HG03575 (cell line): Measurements from ENCODE around the gene SLC36A3.
"Not testable (repeated sequence)": the region's sequence is repeated elsewhere in the genome, so short reads cannot be mapped to it uniquely, and the experiment has no call there.

Experiments
- ATAC-seq: cut with Tn5 transposase; IDR thresholded peaks from one replicate; pipeline ENCODE4 v1.9.1; 2021; ENCODE audit not compliant: unreplicated experiment, insufficient number of reproducible peaks, low FRiP score; ENCODE audit errors: extremely low read depth

The SLC36A3 gene

DNA sequence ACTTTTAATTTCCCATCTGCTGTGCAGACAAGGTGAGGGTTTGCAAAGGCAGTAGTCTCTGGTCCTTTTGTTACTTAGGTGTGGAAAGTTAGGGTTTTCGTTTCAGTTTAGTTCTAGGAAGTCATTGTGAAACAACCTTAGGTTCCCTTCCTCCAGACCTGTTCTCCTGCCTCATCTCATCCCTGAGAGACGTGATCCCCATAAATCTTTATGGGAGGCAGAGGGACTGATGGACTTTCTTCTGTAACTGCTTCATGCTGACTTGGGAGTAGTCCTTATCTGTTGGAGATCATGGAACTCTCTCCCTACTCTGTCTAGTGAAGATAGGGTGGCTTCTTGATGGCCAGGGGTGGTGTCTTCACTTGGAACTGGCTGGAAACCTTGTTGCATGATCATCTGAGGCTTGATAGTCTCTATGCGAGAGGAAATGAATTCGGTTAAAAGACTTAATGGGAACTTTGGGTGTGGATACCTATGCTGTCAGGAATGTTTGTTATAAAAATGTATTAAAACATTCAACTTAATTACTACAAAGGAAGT lies 57.8 kb downstream of the SLC36A3 start:
- ATAC-seq = no peak

DNA sequence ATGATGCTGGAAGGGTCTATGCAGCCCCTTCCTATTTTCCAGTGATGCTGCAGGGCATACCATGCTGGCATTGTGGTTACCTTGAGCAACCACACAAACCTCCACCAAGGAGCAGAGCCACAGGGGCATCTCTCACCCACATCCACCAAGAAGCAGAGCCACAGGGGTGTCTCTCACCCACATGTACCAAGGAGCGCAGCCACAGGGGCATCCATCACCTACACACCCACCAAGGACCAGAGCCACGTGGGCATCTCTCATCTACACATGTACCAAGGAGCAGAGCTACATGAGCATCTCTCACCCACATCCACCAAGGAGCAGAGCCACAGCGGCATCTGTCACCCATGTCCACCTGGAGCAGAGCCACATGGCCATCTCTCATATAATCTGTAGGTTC lies 59.4 kb downstream of the SLC36A3 start:
- ATAC-seq = no peak

DNA sequence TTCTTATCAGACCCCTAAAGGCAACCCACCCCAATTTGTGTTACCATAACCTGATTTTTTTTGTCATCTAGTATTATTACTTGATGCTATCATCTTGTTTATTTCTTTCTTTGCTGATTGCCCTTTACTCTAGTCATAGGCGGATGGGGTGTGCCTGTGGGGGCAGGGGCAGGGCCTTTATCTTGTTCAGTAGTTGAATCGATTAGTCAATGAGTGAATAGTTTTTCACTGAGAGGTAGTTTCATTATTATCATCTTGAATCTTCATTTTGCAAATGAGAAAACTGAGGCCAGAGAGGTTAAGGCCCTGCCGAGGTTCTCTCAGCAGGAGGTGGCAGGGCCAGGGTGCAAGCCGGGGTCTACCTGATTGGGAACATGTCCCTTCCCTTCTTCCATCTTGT lies 60.0 kb downstream of the SLC36A3 start:
- ATAC-seq = no peak

DNA sequence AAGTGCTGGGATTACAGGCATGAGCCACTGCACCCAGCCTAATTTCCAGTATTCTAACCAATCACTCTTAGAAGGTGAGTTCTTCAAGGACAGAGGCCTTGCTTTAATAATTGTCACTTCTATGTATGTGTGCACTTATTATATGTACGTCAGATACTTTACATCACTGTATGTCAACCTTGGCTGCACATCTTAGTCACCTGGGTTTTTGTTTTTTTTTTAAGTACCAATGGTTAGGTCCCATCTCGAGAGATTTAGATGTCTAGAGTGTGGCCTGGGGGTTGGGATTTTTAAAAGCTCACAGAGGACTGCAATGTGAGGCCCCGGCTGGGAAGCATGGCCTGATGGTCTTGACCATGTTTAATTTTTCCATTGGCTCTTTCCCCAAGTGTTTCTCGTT lies 60.4 kb downstream of the SLC36A3 start:
- ATAC-seq = no peak

DNA sequence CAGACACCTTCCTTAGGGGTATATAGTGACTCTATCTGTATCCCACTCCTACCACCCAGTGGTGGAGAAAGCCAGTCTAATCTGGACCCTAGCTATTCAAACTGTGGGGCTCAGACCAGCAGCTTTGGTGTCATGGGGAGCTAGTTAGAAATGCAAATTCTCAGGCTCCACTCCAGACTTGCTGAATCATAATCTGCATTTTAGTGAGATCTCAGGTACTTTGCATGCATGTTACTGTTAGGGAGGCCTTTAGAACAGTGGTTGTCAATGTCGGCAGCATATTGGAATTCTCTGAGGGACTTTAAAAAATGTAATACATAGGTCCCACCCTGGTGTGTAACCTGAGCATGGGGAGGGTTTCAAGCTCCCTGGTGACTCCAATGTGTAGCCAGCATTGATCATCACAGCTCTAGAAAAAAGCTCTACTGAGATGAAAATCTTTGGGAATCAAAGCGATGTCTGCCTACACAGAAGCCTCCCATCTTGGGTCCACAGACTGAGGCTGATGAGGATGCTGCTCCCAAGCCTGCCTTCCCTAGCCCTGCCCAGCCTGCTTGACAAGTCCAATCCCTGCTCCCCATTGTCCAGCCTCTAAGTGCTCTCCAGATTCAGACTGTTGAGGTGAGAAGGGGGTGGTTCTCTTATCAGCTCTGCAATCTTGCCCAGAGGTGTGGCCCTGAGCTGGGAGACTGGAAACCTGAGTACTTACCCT lies 62.5 kb downstream of the SLC36A3 start:
- ATAC-seq = no peak

DNA sequence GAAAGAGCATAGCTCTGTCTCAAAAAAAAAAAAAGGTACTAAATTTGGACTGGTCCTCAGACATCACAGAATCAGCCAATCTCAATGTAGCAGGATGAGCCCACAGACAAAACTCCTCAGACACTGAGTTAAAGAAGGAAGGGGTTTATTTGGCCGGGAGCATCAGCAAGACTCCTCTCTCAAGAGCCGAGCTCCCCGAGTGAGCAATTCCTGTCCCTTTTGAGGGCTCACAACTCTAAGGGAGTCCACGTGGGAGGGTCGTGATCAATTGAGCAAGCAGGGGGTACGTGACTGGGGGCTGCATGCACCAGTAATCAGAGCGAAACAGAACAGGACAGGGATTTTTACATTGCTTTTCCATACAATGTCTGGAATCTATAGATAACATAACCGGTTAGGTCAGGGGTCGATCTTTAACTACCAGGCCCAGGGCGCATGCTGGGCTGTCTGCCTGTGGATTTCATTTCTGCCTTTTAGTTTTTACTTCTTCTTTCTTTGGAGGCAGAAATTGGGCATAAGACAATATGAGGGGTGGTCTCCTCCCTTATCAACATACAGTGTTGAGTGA lies 63.2 kb downstream of the SLC36A3 start:
- not testable (repeated sequence) for ATAC-seq

DNA sequence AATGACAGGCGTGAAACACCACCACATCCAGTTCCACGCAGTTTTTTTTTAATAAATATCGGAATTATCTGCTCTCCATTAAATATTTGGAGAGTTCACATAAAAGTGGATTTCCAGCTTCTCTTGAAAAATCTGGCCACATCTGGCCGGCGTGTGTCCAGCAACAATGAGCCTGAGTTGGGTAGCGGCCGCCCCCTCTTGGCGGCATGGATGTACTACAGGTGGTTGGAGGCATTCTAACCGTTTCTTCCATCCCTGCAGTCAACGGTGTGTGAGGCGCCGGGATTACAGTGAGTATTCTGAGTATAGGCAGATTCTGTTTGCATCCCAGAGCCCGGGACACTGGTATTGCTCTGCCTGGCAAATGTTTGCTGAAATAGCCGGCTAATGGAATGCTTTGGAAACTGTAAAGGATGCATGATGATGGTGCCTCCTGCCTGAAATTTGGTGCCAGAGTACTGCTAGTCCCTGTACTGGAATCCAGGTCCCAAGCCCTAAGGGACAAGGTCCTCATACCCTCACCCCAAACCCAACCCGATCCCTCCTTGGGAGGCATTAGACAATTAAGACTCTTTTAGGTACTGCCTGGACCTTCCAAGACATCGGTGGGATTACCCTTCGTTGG lies 64.2 kb downstream of the SLC36A3 start:
- ATAC-seq = no peak

DNA sequence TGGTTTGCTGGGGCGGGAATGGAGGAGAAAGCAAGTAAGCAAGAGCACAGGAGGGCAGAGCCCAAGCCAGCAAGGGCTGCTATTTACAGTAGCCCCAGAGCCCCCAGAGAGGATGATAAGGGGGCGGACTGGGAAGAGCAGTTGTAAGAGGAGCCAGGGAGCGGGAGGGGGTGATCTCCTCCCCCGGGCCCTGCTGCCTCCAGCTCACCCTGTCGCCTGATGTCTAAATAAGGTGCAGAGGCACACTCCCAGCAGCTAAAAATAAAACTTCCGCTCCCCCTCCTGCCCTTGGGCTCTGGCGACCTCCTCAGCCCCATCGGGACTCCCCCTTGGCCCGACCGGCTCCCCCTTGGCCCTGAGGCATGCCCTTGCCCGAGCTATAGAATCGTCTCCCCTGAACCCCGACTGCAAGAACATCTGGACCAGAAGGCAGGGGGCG lies 65.2 kb downstream of the SLC36A3 start:
- ATAC-seq = no peak

DNA sequence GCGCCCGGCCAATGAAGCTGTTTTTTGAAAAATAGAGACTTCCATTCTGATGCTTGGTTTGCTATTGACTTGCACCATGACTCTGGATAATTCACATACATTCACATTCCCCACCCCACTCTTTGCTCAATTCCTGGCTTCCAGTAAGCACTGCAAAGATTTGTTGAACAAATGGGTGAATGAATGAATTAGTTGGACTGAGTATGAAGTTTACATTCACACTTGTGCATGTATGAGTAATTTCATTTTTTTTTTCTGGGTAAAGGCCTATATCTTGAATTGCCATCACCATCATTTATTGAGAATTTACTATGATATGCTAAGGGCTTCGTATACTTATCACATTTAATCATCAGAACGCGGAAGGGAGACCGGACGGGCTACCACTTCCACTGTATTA lies 65.9 kb downstream of the SLC36A3 start:
- no peak for ATAC-seq

DNA sequence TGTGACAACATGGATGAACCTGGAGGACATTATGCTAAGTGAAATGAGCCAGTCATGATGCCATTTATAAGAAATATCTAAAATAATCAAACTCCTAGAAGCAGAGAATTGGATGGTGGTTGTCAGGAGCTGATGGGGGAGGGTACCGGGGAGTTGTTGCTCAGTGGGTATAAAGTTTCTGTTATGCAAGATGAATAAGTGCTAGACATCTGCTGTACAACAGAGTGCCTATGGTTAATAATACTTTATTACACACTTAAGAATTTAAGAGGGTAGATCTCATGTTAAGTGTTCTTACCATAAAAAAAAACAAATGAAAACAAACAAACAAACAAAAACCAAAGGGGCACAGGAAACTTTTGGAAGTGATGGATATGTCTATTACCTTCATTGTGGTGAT lies 66.7 kb downstream of the SLC36A3 start:
- no peak for ATAC-seq

DNA sequence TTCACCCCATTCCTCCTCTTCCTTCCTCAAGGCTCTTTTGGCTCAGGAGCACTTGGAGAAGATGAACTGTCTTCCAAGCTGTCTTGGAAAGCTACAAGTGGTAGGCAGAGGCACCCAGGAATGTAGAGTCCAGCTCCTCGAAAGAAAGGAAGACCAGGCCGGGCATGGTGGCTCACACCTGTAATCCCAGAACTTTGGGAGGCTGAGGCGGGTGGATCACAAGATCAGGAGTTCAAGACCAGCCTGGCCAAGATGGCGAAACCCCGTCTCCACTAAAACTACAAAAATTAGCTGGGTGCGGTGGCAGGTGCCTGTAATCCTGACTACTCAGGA lies 68.4 kb downstream of the SLC36A3 start:
- ATAC-seq = not testable (repeated sequence)

DNA sequence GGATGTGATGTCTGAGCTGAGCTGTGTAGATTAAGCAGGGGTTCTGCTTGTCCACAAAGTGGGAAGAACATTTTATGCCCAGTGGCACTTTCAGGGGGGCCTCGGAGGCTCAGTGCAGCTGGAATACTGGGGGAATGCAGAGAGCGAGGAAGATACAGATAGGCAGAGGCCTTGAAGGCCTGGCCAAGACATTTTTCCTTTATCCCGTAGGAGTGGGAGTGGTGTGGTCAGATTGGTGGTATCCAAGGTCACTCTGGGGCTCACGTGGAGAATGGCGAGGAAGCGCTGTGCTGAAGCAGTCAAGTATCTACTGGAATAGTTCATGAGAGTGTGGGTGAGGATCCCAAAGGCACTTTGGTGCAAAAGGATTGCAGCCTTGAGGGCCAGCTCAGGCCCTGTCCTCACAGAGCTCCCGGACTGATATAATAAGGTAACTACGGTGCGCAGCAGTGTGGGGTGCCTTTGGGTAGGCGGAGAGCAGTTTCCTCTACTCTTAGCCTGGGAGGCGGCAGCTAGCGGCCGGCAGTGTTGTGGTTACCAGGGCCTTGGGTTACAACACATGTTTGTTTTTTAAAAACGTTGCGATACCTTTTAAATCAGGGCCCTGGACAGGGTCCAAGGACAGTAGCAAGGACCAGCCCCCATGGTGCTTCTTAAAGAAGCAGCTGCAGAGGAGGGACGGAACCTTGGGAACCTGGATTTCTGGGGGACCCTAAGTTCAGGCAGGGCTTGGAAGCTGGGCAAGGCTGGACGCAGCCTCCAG lies 68.9 kb downstream of the SLC36A3 start:
- peak; percentile 52 for ATAC-seq

DNA sequence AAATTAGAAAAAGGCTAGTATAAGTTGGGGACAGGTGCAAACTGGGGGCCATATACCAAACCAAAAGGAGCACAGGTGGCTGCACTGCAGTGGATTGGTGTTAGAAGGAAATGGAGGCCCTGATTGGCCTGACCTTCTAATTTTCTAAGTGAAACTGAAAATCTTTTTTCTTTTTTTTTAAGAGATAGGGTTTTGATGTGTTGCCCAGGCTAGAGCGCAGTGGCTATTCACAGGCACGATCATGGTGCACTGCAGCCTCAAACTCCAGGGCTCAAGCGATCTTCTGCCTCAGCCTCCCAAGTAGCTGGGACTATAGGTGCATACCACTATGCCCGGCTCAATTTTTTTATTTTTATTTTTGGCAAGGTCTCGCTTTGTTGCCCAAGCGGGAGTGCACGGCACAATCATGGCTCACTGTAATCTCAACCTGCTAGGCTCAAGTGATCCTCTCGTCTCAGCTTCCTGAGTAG lies 69.9 kb downstream of the SLC36A3 start:
- peak; percentile 52 for ATAC-seq

DNA sequence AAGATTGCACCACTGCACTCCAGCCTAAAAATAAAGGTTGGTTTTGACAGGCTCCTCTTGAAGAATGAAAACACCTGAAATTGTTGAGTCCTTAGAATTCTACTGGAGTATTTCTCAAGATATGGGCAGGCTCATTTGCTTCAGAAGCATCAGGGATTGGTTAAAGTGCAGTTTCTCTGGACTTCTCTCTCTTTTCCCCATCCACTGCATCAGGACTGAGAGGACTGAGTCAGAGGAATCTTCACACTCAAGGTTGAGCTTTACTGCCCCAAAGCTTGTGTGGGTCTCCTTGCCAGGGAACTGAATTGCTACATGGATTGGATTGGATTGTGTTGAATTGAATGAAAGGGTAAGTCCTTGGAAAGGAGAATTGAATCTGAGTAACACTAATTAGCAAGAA lies 72.2 kb downstream of the SLC36A3 start:
- no peak for ATAC-seq

DNA sequence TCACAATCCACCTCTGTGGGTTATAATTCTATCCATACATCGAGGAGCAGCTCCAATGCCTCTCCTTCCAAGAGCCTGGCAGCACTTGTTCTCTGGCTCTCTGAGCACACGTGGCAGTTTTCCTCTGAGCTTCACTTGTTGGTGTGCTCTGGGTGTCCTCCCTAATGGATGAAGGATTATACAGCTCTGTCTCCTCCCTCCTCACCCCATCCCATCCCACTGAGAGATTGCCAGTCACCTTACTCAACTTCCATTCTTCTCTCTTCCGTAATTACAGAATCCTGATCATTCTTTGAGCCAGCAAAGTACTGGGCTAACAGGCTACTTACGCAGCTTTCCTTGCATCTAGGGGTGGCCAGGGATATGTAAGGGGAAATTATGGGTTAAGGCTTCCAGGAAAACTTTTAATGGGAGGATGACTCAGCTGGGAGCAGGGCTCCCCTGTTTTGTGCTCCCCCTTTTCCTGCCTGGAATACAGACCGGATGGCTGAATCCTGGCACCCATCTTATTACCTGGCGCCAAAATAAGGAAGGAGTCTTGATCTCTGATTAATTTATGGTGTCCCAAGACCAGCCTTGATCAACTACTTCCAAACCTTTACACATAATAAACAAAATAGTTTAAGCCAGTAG lies 73.4 kb downstream of the SLC36A3 start:
- ATAC-seq = no peak

DNA sequence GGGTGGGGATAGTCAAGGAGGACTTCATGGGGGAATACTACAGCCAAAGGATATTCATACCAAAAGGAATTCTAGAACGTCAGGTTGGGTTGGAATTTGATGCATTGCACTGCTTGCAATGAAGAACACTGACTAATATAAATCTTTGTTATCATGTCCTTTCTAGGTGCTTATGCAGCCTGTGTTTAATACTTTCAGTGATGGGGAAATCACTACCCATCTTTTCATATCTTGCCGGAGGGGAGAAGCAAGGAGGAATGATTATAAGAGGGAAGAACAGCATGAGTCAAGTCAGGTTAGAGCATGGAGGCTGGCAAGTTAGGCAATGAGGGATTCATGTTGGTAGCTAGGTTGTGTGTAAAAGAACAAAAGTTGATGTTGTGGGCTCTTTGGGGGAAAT lies 74.6 kb downstream of the SLC36A3 start:
- ATAC-seq = no peak

DNA sequence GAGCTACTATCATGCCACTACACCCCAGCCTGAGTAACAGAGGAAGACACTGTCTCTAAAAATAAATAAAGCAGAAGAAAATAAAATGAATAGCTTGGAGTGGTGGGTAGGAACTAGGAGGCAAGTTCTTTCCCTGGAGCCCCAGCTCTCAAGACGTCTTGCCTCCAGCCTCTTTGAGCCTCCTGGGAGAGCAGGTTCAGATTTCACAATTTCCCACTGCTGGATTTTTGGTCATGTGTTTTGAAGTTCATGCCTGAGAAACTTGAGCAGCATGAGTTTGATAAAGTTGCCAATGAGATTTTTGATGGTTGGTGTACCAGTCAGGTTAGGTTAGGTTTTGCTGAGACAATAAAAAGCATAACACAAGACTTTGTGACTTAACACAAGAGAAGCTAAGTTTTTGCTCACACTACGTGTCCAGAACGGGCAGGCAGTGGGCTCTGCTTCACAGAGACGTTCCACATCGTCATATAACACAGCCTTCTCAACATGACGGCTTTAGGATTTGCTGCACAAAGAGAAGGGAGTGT lies 75.6 kb downstream of the SLC36A3 start:
- no peak for ATAC-seq
